Lower leg skin (tissue), 4 donors: ENCODE results near the gene KCNJ4. TPM values are rescaled to one million over a fixed set of nuclear protein-coding genes. Genes with fewer than 3 reads are reported as not detected.

Experiments used
- DNase-seq, 2 donors: peaks; one replicate each; pipeline ENCODE4 v3.0.0-alpha.2; 2019; ENCODE audit warnings: low spot score in 2 of 2
- H3K4me3 ChIP-seq: fragments of 200-600 bp; sonication (generic); 2 replicates; pipeline ENCODE4 v1.5.1; 2017; ENCODE audit warnings: mild to moderate bottlenecking, low read depth; ENCODE audit not compliant: poor library complexity, severe bottlenecking
- POLR2A ChIP-seq, 2 donors: fragments of 450-650 bp; IDR thresholded peaks; one replicate each; pipeline ENCODE4 v1.6.1; 2016 to 2017; ENCODE audit warnings: antibody characterized with exemption in 2 of 2, mild to moderate bottlenecking in 1 of 2, moderate library complexity in 1 of 2
- WGBS, 2 donors: methylation state at CpG; one replicate each; pipeline ENCODE4 v1.1.5; 2018; 5-methylcytosine and 5-hydroxymethylcytosine counted together
- intact Hi-C: fragments of 100-400 bp; cut with DNase I; formaldehyde crosslinking; loops from one replicate; pipeline ENCODE4 v1.15.0; 2023; ENCODE audit warnings: low total_unique reads
- total RNA-seq, 4 donors: library from RNA; depleted of rRNA; stranded (reverse); fragments of >200 nt; gene quantifications; one replicate each; pipeline ENCODE4 v1.1.0, GENCODE V29; 2016
- TF ChIP-seq, protein P1 (sequence below), 3 donors: fragments of 450-650 bp; IDR thresholded peaks; one replicate each; pipeline ENCODE4 v1.5.1; 2016; ENCODE audit warnings: antibody characterized with exemption in 3 of 3, mild to moderate bottlenecking in 3 of 3, moderate library complexity in 2 of 3

KCNJ4 gene
- total RNA-seq, 4 donors from 2014 or later = 0.29 to 1.4 (median 0.46) TPM; not detected in 1

DNA sequence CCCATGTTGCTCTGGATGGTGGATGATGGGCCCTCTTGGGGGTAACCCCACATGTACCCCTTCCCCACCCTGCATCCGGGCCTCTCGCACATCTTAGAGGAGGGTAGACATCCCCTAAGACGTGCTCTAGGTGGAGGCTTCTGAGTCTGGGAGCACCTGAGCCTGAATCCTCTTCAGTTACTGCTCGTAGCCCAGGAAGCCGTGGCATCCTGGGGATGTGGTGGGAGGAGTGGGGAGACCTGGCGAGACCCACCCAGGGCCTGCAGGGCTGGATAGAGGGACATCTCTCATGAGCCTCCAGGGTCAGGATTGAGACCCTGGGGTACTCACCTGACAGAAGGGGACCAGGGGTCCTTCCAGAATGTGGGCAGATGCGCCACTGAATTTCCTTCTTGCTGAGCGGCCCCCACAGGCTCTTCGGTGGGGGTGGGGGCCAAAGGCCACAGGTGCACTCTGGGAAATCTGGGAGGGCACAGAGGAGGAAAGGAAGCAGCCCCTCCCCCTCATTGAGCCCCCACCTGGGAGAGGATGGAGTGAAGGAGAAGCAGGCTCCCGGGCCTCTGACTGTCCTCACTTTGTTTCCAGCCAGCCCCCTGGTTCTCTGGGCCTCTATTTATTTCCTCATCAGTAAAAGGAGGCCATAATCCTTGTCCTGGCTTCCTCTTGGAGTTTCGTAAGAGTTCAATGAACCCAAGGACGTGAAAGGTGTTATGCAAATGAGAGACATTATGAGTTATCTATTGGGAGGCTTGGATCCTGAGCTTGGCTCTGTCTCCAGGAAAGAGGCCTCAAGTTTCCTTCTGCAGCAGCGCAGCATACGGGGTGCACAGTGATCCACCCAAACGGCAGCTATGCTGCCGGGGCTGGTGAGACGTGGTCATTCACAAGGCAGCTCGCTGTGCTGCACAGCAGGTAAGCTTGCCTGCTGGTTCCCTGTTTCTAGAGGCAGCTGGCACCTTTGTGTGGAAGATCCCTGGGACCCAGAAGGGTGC is 31.2 kb downstream of the KCNJ4 start:
- H3K4me3 ChIP-seq = no peak overlapping the region
- 76 to 81% methylated on average over 17 to 18 of the region's 18 CpGs for WGBS, 2 donors
- intact Hi-C loops = no loop called here
- TF ChIP-seq, protein P1, sequence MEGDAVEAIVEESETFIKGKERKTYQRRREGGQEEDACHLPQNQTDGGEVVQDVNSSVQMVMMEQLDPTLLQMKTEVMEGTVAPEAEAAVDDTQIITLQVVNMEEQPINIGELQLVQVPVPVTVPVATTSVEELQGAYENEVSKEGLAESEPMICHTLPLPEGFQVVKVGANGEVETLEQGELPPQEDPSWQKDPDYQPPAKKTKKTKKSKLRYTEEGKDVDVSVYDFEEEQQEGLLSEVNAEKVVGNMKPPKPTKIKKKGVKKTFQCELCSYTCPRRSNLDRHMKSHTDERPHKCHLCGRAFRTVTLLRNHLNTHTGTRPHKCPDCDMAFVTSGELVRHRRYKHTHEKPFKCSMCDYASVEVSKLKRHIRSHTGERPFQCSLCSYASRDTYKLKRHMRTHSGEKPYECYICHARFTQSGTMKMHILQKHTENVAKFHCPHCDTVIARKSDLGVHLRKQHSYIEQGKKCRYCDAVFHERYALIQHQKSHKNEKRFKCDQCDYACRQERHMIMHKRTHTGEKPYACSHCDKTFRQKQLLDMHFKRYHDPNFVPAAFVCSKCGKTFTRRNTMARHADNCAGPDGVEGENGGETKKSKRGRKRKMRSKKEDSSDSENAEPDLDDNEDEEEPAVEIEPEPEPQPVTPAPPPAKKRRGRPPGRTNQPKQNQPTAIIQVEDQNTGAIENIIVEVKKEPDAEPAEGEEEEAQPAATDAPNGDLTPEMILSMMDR (IDR thresholded peaks at IDR 0.05) = no peak
- TF ChIP-seq POLR2A (IDR thresholded peaks at IDR 0.05) = no peak
- DNase-seq = no peak

DNA sequence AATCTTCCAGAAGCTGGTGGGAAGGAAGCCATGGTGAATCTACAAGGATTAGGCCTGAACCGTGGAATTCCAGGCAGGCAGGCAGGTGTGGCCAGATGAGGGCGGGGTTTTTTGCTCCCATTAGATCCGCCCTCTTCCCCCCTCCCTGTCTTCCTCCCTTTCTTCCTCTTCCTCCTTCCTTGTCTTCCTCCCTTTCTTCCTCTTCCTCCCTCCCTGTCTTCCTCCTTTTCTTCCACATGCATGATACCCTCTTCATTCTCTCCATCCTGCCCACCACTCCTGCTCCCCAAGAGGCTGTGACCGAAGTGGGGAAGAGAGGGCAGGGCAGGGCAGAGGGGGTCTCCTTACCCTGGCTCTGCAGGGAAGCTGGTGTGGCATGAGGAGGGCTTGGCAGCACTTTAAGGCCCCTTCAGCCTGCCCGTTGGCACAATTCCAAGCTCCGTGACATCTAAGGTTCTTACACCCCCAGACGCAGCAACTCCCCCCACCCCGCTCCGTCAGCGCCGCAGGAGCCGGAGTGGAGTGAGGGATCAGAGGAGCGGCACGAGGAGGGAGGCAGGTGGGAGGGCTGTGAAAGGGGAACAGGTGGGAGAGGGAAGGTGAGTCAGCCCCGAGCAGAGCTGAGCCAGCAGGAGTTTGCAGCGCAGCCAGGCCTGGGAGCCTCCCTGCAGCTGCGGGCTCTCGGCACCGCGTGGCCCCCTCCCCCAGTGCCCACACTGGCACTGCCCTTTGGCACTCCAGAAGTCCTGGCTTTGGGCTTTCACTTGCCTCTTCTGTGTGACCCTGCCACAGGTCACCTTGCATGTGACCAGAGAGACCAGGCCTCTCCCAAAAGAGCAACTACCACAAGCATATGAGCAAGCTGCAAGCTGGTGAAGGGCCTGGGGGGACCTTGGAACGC is 32.1 kb downstream of the KCNJ4 start:
- WGBS, 2 donors = 56 to 57% methylated on average over 21 of the region's 21 CpGs
- no peak for DNase-seq
- no peak overlapping the region for H3K4me3 ChIP-seq
- intact Hi-C loops = no loop called here
- TF ChIP-seq POLR2A (IDR thresholded peaks at IDR 0.05) = no peak
- TF ChIP-seq, protein P1 (IDR thresholded peaks at IDR 0.05) = no peak

DNA sequence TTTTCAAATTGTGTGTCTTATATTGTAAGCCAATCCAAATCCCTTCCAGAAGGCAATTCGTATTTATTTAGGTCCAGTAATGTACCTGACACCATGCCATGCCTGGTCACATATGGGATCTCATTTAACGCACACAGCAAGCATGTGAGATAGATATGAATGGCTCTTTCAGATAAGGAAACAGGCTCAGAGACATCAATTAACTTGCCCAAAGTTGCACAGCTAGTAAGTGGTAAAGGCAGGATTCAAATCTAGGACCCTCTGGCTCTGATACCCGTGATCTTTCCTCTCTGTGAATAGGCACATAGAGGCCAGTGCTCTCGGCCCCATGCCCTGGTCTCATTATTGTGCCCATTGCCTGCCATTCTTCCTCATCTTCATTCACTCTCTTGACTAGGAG is 34.3 kb downstream of the KCNJ4 start:
- intact Hi-C loops = no loop called here
- WGBS, 2 donors = 92 to 95% methylated on average over 4 of the region's 4 CpGs

DNA sequence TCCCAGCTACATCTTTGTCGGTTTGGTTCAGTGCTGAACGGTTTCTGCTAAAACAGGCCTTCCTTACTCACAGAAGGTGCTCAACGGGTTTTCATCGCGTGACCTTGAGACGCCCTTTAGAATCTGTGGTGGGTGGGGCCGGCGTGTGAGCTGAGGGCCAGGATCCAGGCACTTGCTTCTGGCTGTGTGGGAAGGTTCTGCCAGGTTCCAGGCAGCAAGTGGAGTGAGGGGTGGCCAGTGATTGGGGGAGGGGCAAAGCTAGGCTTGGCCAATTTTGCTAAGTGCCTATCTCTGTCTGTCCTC is 35.2 kb downstream of the KCNJ4 start:
- no peak for TF ChIP-seq POLR2A (IDR thresholded peaks at IDR 0.05)
- TF ChIP-seq, protein P1 (IDR thresholded peaks at IDR 0.05) = no peak
- intact Hi-C loops = no loop called here
- 64 to 79% methylated on average over 8 of the region's 8 CpGs for WGBS, 2 donors
- H3K4me3 ChIP-seq = no peak overlapping the region
- DNase-seq = no peak

More for the DNA sequence above, 34.3 kb downstream of the KCNJ4 start:
- no peak for DNase-seq
- TF ChIP-seq, protein P1 (IDR thresholded peaks at IDR 0.05) = no peak
- no peak for TF ChIP-seq POLR2A (IDR thresholded peaks at IDR 0.05)
- no peak overlapping the region for H3K4me3 ChIP-seq

DNA sequence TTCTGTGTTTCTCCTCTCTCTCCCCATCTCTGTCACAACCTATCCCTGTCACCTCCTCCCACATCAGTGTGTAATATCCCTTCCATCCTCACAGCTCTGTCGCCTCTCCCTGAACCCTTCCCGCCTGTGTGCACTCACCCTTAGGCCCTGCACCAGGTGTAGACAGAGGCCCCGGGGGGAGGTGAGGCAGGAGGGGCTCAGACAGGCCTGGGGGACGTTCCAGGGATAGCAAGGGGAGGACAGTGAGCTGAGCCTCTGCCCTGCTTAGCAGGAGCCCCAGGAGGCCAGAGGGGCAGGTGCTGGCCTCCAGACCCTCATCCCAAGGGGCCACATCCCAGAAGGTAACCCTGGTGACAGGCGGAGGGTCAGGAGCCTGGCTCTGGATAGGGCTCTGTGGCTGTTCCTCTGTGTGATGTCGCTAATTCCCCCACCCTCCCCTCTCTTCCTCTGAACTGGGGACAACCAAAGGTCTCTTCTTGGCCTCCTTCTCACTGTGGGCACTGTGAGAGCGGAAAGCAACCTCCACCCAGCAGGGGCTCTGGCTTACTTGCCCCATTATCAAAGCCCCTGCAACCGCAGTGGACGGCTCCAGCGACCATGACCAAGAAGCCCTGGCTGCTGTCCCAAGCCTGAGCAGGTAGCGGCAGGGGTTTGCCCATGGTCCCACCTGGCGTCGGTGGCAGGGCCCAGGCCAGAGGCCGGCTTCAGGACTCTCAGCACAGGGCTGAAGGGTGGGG is 35.7 kb downstream of the KCNJ4 start:
- DNase-seq = no peak
- intact Hi-C loops = no loop called here
- WGBS, 2 donors = 76 to 80% methylated on average over 12 to 14 of the region's 14 CpGs
- no peak for TF ChIP-seq POLR2A (IDR thresholded peaks at IDR 0.05)
- TF ChIP-seq, protein P1 (IDR thresholded peaks at IDR 0.05) = no peak
- H3K4me3 ChIP-seq = no peak overlapping the region
